Mucosa of stomach (tissue), 1 donor: ENCODE results near the gene CSDE1.
"Not testable (repeated sequence)": the region's sequence is repeated elsewhere in the genome, so short reads cannot be mapped to it uniquely, and the experiment has no call there.

ENCODE experiments used
- H3K27me3 ChIP-seq: one replicate; pipeline ENCODE4 v1.7.0; 2013; ENCODE audit warnings: mild to moderate bottlenecking, low read length; ENCODE audit not compliant: control insufficient read depth, insufficient read depth
- H3K36me3 ChIP-seq: one replicate; pipeline ENCODE4 v1.7.0; 2013; ENCODE audit warnings: low read length; ENCODE audit not compliant: control insufficient read depth, insufficient read depth
- H3K4me1 ChIP-seq: one replicate; pipeline ENCODE4 v1.7.0; 2013; ENCODE audit warnings: mild to moderate bottlenecking, low read length; ENCODE audit not compliant: control insufficient read depth, insufficient read depth
- H3K4me3 ChIP-seq: one replicate; pipeline ENCODE4 v1.7.0; 2013; ENCODE audit warnings: low read length
- H3K9ac ChIP-seq: one replicate; pipeline ENCODE4 v1.7.0; 2013; ENCODE audit warnings: mild to moderate bottlenecking, low read length, moderate library complexity
- H3K9me3 ChIP-seq: one replicate; pipeline ENCODE4 v1.7.0; 2013; ENCODE audit warnings: mild to moderate bottlenecking, low read length, moderate library complexity; ENCODE audit not compliant: control insufficient read depth
- donor health status: Pancreatic carcinoma.

The CSDE1 gene

DNA sequence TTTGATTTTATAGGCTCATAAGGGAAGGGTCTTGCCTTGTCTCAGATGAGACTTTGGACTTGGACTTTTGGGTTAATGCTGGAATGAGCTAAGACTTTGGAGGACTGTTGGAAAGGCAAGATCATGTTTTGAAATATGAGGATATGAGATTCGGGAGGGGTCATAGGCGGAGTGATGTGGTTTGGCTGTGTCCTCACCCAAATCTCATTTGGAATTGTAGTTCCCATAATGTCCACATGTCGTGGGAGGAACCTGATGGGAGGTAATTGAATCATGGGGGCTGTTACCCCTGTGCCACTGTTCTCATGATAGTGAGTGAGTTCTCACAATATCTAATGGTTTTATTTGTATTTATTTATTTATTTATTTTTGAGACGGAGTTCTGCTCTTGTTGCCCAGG is 6.9 kb upstream of the CSDE1 start:
- H3K9me3 ChIP-seq = no peaks in the 10 kb centered on the region
- no peaks in the 10 kb centered on the region for H3K4me1 ChIP-seq
- no peaks in the 10 kb centered on the region for H3K27me3 ChIP-seq
- H3K9ac ChIP-seq = no peak overlapping the region
- no peak overlapping the region for H3K4me3 ChIP-seq
- H3K36me3 ChIP-seq = no peaks in the 10 kb centered on the region

- H3K9me3 ChIP-seq = no peaks in the 10 kb centered on the region
- peak overlapping the region; percentile 100 for H3K9ac ChIP-seq
- H3K36me3 ChIP-seq = no peaks in the 10 kb centered on the region
- H3K4me3 ChIP-seq = peak overlapping the region; percentile 100
- H3K4me1 ChIP-seq = peaks cover 24% of the 10 kb centered on the region
- H3K27me3 ChIP-seq = no peaks in the 10 kb centered on the region
Measured at GRCh38 chr1:114758256-114758832, 560 bp upstream of the CSDE1 start.

GRCh38 chr1:114756949-114757454 is 782 bp downstream of the CSDE1 start:
- H3K9ac ChIP-seq = peak overlapping the region; percentile 100
- H3K4me3 ChIP-seq = peak overlapping the region; percentile 100
- H3K27me3 ChIP-seq = no peaks in the 10 kb centered on the region
- no peaks in the 10 kb centered on the region for H3K36me3 ChIP-seq
- peaks cover 31% of the 10 kb centered on the region for H3K4me1 ChIP-seq
- H3K9me3 ChIP-seq = no peaks in the 10 kb centered on the region

GRCh38 chr1:114756009-114756892 is 1.5 kb downstream of the CSDE1 start:
- Histone ChIP-seq H3K4me1 (peaks cover 37% of the 10 kb centered on the region), H3K9me3 (no peaks in the 10 kb centered on the region), H3K9ac (peak overlapping the region; percentile 100), H3K4me3 (peak overlapping the region; percentile 100), H3K27me3 (no peaks in the 10 kb centered on the region), H3K36me3 (no peaks in the 10 kb centered on the region)

DNA sequence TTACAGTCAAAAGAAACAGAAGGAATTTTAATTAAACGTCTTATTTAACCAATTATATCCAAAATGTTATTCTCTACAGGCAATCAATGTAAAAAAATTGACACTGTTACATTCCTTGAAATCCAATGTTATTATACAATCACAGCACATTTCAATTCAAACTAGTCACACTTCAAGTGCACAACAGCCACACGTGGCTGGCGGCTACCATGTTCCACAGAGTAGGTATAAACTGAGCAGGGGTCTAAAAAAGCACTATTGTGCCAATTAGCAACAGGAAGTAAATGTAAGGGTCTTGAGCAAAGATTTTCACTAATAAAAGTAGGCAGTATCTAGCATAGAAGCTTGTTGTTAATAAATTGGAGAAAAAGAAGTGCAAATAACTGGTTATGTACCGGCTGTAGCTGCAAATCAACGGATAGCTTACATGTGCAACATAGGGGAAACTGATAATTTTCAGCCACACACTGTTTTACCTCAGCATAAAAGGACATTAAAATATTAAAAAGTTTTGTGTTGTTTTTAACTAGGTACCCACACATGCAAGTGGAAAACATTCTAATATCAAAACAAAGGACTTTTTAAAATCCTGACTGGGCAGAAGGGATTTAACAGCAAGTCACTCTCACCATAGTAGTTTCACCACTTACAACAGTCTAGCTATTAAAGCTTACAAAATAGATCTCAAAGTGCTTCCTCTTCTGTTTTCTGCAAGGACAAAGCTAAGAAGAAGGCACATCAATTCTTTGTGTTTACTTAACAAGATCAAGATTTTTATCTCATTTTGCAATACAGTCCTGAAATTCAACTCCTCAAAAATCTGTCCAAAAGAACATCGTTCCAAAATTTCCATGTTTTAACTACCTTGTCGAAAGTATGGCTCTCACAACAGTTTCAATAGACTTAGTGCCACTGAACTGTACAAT is 2.5 kb downstream of the CSDE1 start:
- H3K4me3 ChIP-seq = no peak overlapping the region
- H3K9ac ChIP-seq = no peak overlapping the region
- H3K4me1 ChIP-seq = peaks cover 44% of the 10 kb centered on the region
- H3K27me3 ChIP-seq = no peaks in the 10 kb centered on the region
- no peaks in the 10 kb centered on the region for H3K36me3 ChIP-seq
- H3K9me3 ChIP-seq = no peaks in the 10 kb centered on the region

DNA sequence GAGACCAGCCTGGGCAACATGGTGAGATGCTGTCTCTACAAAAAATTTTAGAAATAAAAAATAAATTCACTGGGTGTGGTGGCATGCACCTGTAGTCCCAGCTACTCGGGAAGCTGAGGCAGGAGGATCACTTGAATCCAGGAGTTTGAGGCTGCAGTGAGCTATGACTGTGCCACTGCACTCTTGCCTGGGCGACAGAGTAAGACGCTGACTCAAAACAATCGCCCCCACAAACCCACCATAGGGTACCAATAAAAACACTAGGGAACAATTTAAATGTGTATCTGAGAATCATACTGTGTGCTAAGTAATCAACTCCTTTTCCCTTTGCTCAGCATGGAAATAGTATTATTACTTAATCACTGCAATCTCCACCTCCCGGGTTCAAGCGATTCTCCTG is 4.1 kb downstream of the CSDE1 start:
- not testable (repeated sequence) for H3K9me3 ChIP-seq, H3K9ac ChIP-seq, H3K36me3 ChIP-seq, H3K27me3 ChIP-seq, H3K4me3 ChIP-seq
- H3K4me1 ChIP-seq = peaks cover 48% of the 10 kb centered on the region

- no peaks in the 10 kb centered on the region for H3K9me3 ChIP-seq
- H3K4me1 ChIP-seq = peaks cover 43% of the 10 kb centered on the region
- H3K9ac ChIP-seq = no peak overlapping the region
- H3K27me3 ChIP-seq = no peaks in the 10 kb centered on the region
- H3K36me3 ChIP-seq = no peaks in the 10 kb centered on the region
- no peak overlapping the region for H3K4me3 ChIP-seq
Measured at GRCh38 chr1:114753143-114753542, 4.6 kb downstream of the CSDE1 start.

DNA sequence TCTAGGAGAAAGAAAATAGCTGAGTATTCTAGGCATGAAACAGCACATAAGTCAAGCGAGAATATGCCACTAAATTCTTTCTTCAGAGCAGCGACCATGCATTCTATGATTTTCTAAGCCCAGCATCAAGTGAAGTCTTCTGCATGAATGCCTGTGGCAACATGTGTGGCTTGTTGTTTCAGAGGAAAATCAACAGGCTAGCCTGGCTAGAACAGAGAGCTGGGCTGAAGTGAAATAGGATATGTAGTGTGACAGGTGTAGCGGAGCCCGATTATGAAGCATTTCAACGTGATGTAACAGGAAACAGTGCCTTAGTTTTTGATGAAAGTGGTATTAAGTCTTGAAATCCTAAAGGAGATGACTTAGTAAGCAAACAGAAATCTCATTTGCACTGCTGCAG is 7.0 kb downstream of the CSDE1 start:
- peaks cover 43% of the 10 kb centered on the region for H3K4me1 ChIP-seq
- H3K27me3 ChIP-seq = no peaks in the 10 kb centered on the region
- no peak overlapping the region for H3K4me3 ChIP-seq
- H3K9ac ChIP-seq = no peak overlapping the region
- no peaks in the 10 kb centered on the region for H3K9me3 ChIP-seq
- H3K36me3 ChIP-seq = no peaks in the 10 kb centered on the region

DNA sequence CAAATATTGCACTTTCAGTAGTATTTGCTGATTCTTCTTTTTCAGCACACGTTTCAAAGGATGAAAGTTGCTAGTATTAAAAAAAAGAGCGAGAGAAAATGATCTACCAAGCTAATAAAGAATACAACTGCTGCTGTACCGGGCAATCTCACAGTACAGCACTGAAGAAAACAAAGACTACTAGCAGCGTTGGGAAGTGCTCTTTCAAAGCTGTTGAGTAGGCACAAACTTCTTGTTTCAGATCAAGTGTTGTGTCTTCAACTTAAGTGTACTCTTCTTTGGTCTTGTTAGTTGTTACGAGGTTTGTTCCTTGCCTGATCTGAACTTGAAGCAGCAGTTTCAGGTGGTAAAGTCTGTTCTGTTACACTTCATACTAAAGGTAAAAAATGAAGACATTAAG is 7.9 kb downstream of the CSDE1 start:
- H3K4me3 ChIP-seq = no peak overlapping the region
- no peaks in the 10 kb centered on the region for H3K27me3 ChIP-seq
- H3K9me3 ChIP-seq = no peaks in the 10 kb centered on the region
- no peak overlapping the region for H3K9ac ChIP-seq
- H3K4me1 ChIP-seq = peaks cover 37% of the 10 kb centered on the region
- no peaks in the 10 kb centered on the region for H3K36me3 ChIP-seq

DNA sequence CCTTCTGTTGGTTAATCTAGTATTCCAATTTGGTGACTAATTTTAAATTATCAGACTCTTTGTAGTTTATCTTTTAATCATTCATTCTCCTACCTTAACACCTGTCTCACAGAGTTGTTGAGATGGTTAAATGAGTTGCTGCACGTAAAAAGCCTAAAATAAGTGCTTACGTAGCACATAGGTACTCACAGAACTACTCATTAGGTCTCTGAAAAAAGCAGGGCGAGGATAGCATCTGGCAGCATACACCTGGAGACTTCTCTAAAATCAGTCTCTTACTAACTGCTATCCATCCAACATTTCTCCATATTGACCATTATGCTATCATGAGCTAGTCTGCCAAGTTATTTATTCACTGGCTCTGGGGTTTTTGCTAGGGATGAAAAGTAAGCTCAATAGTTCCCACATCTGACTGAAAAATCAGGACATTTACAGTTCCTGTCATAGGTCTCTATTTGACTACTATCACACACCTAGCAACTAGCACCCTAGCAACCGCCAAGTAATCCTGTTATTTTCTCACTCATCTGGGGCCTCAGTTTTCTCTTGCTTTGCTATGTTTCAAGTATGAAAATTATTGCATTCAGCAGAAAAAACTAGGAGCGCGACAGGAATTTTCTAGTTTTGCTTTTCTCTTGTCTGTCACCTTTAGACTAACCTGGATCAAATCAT is 11.2 kb downstream of the CSDE1 start:
- Histone ChIP-seq H3K36me3 (no peaks in the 10 kb centered on the region), H3K9me3 (no peaks in the 10 kb centered on the region), H3K4me3 (no peak overlapping the region), H3K27me3 (no peaks in the 10 kb centered on the region), H3K9ac (no peak overlapping the region), H3K4me1 (peaks cover 14% of the 10 kb centered on the region)

DNA sequence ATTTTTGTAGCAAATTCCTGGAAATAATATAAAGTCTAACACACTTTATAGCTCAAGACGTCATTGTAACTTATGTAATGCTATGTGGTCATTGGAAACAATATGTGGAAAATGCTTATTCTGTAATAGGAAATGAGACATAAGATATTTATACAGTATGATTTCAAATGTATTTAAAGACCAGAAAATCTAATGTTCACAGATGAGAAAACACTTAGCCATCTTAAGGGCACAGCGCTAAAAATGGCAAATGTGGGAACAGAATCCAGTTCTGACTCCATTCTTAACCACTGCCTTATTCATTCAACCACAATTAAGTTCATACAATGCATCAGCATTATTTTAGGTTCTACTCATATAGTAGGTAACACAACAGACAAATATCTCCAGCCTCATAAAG is 12.5 kb downstream of the CSDE1 start:
- Histone ChIP-seq H3K4me1 (peaks cover 5% of the 10 kb centered on the region), H3K27me3 (no peaks in the 10 kb centered on the region), H3K36me3 (no peaks in the 10 kb centered on the region), H3K4me3 (no peak overlapping the region), H3K9ac (no peak overlapping the region), H3K9me3 (no peaks in the 10 kb centered on the region)
